CD1c-positive myeloid dendritic cell (primary cell): ENCODE data around the gene SLC39A8.
A peak's percentile ranks its signal among the peaks of the same experiment; 100 is the strongest.

ENCODE experiments used
- DNase-seq: peaks from one replicate; pipeline ENCODE4 v3.0.0-alpha.2; 2016; ENCODE audit errors: extremely low spot score

Gene SLC39A8

GRCh38 chr4:102341201-102341600, 4.1 kb downstream of the SLC39A8 start:
- DNase-seq = no peak

- DNase-seq = no peak
These were observed 6.3 kb downstream of the SLC39A8 start for GRCh38 chr4:102339018-102339417.

- no peak for DNase-seq
These were observed 6.9 kb downstream of the SLC39A8 start for GRCh38 chr4:102338405-102338804.

GRCh38 chr4:102335616-102336015, 9.7 kb downstream of the SLC39A8 start:
- DNase-seq = no peak

- no peak for DNase-seq
These were observed 10.7 kb downstream of the SLC39A8 start for GRCh38 chr4:102334624-102335023.

GRCh38 chr4:102333787-102334186, 11.5 kb downstream of the SLC39A8 start:
- DNase-seq = no peak

GRCh38 chr4:102328045-102328444, 17.2 kb downstream of the SLC39A8 start:
- no peak for DNase-seq

- DNase-seq = no peak
These were observed 18.3 kb downstream of the SLC39A8 start for GRCh38 chr4:102326951-102327350.

GRCh38 chr4:102324730-102325129, 20.6 kb downstream of the SLC39A8 start:
- no peak for DNase-seq

- DNase-seq = no peak
These were observed 22.5 kb downstream of the SLC39A8 start for GRCh38 chr4:102322736-102323135.

GRCh38 chr4:102321260-102321995, 23.9 kb downstream of the SLC39A8 start:
- DNase-seq = peak; percentile 23

GRCh38 chr4:102319594-102319993, 25.7 kb downstream of the SLC39A8 start:
- no peak for DNase-seq

- DNase-seq = no peak
These were observed 26.8 kb downstream of the SLC39A8 start for GRCh38 chr4:102318526-102318925.

GRCh38 chr4:102318105-102318504, 27.2 kb downstream of the SLC39A8 start:
- no peak for DNase-seq

GRCh38 chr4:102317459-102317858, 27.8 kb downstream of the SLC39A8 start:
- no peak for DNase-seq

GRCh38 chr4:102316585-102316984, 28.7 kb downstream of the SLC39A8 start:
- DNase-seq = no peak

- DNase-seq = no peak
These were observed 29.8 kb downstream of the SLC39A8 start for GRCh38 chr4:102315532-102315931.

GRCh38 chr4:102312417-102312816, 32.9 kb downstream of the SLC39A8 start:
- DNase-seq = no peak

GRCh38 chr4:102311912-102312311, 33.4 kb downstream of the SLC39A8 start:
- DNase-seq = no peak

GRCh38 chr4:102311407-102311806, 33.9 kb downstream of the SLC39A8 start:
- no peak for DNase-seq

GRCh38 chr4:102308032-102308799, 37.1 kb downstream of the SLC39A8 start:
- no peak for DNase-seq

- no peak for DNase-seq
These were observed 39.6 kb downstream of the SLC39A8 start for GRCh38 chr4:102305666-102306065.

GRCh38 chr4:102302762-102303161, 42.5 kb downstream of the SLC39A8 start:
- no peak for DNase-seq
